Stimulated activated naive CD4-positive, alpha-beta T cell treated with Interleukin-2 at 50 U/mL for 16 hours (primary cell): ENCODE data around the gene CDC42BPA.
"Not testable (repeated sequence)": the region's sequence is repeated elsewhere in the genome, so short reads cannot be mapped to it uniquely, and the experiment has no call there.

ENCODE experiments used
- DNase-seq: peaks from one replicate; lab custom pipeline; 2025; lab: John Stamatoyannopoulos, UW

Gene CDC42BPA

GRCh38 chr1:226962421-226963391 is 355.6 kb downstream of the CDC42BPA start:
- DNase-seq, result no peak

DNA sequence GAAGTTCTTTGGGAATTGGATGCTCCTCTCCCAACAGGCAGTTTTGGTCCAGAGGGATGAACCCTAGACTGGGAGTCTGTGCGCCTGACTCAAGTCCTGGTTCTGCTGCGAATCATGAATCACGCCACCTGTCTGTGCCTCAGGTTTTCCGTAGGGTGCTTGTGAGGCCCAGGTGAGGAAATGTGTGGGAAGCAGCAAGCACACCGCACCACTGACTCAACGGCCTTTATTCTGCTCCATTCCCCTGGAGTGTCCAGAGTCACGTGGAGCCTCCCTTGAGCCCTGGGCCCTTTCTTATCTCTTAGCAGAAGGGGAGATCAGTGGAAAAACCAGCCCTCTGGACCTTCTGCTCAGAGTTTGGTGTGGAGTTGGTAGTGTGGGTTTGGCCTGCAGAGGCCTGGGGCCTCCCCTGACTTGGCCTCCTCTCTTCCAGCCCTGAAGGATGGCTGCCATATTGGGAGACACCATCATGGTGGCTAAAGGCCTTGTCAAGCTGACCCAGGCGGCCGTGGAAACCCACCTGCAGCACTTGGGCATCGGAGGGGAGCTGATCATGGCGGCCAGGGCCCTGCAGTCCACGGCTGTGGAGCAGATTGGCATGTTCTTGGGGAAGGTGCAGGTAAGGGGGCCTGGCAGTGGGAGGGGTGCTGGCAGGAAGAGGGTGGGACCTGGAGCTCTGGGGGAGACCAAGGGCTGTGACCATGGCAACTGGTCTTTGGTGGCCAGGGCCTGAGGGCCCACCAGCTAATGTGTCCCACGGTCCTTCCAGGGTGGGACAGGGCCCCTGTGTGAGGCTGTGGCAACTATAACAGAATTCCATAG is 357.1 kb downstream of the CDC42BPA start:
- no peak for DNase-seq

DNA sequence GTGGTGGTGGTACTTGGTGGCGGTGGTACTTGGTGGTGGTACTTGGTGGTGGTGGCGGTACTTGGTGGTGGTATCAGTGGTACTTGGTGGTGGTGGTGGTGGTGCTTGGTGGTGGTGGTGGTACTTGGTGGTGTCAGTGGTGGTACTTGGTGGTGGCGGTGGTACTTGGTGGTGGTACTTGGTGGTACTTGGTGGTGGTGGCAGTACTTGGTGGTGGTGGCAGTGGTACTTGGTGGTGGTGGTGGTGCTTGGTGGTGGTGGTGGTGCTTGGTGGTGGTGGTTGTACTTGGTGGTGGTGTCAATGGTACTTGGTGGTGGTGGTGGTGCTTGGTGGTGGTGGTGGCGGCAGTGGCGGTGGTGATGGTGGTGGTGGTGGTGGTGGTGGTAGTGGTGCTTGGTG is 358.0 kb downstream of the CDC42BPA start:
- DNase-seq, result no peak

- DNase-seq, result no peak
These were observed 360.0 kb downstream of the CDC42BPA start for GRCh38 chr1:226958300-226958699.

- no peak for DNase-seq
These were observed 360.6 kb downstream of the CDC42BPA start for GRCh38 chr1:226957714-226958113.

GRCh38 chr1:226956942-226957713 is 361.2 kb downstream of the CDC42BPA start:
- no peak for DNase-seq

- not testable (repeated sequence) for DNase-seq
These were observed 362.4 kb downstream of the CDC42BPA start for GRCh38 chr1:226955857-226956256.

GRCh38 chr1:226954777-226955176 is 363.5 kb downstream of the CDC42BPA start:
- no peak for DNase-seq

- DNase-seq, result no peak
These were observed 364.0 kb downstream of the CDC42BPA start for GRCh38 chr1:226954337-226954736.

DNA sequence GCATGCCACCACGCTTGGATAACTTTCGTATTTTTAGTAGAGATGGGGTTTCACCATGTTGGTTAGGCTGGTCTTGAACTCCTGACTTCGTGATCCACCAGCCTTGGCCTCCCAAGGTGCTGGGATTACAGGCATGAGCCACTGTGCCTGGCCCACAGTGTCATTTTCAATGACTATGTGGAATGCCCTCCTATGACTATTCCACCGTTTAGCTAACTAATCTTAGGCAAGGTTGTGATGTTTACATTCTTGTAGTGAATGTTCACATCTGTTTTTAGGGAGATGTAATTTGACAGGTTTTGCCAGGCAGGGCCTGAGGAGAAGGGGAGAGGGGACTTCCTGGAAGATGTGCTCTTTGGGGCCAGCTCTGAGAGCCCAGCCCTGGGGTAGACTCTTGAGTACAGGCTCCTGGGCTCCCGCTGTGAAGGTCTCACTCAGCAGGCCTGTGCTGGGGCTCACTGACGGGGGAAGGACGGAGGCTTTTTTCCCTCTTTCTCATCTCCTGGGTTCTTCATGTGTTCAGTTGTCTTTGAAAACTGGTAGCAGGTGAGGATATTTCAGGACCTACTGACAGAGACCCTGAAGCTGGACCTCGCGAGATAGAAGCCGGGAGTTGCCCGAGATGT is 365.0 kb downstream of the CDC42BPA start:
- no peak for DNase-seq

GRCh38 chr1:226952118-226952441 is 366.2 kb downstream of the CDC42BPA start:
- DNase-seq, result no peak

DNA sequence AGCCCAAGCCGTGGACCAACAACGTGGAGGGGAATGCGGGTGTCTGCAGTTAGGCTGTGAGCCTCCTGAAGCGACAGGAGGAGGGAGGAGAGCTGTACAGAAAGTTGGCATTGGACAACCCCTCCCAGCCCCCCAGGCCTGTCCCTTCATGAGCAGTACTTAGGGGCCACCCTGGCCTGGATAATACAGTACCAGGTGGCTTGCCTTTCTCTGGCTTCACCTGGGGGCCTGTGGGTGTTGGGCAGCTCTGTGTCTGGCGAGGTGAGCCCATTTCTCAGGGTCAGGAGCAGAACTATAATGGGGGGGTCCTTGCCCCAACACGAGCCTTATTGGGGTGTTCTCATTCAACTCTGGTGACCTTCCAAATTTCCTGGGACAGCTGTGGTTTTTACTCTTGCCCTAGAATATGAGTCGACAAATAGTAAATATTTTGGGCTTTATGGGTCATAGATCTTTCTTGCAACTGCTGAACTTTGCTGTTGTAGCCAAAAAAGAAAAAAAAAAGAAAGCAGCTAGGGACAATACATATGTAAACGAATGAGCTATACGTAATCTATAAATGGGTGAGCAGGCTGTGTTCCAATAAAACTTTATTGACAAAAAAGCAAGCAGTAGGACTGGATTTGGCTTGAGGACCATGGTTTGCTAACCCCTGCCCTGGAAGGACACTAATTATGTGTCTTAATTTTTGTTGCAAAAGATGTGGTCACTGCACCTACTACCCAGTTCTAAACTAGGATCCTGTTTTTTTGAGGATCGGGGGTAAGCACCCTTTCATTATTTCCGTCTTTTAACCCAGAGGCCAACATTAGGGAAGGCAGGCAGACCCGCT is 366.8 kb downstream of the CDC42BPA start:
- DNase-seq, result no peak

DNA sequence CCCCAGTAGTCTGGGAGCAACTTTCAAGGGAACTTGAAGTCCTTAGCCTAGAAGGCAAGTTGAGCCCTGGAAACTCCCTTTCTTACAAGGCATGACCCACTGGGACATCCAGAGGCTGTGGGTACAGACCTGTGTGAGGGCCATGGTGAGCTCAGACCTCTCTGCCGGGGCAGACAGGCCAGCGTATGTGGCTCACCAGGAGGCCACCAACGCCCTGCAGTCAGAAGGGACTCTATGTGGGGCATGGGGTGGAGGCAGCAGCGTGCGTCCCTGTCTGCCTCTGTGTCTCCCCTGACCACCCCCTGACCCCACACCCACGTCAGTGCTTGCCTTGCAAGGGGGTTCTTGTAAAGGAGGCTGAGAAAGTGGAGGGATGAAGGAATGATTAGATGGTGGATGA is 367.4 kb downstream of the CDC42BPA start:
- no peak for DNase-seq

DNA sequence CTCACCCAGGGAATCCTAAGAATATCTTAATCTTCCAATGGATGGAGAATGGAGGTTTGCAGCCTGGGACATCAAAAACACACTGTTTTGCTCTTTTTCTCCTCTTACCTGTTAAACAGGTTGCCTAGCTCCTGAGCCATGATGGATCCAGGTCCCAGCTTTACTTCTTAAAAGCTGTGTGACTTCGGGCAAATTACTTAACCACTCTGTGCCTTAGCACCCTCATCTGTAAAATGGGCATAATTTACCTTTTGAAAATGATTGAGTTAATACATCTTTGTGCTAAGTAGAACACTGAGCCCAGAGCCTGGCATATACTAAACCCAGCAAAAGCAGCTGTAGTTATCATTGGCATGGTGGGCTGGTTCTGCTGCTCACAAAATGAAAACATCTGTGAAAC is 368.0 kb downstream of the CDC42BPA start:
- DNase-seq, result no peak

DNA sequence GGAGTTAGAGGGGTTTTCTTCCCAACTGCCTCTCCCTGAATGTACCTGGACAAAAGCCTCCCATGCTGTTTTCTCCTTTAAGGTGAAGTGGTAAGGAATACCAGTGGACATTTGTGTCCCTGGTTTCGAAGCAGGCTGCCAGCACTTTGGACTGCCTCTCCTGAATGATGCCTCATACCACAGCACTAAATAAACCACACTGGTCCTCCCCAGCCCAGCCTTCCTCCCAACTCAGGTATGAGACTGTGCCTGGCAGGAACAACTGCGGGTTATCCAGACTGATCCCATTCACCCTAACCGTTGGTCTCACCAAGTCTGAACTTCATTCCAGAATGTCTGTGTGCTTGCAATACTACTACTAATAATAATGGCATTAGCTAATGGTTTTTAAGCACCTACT is 368.9 kb downstream of the CDC42BPA start:
- DNase-seq, result no peak

- no peak for DNase-seq
These were observed 369.3 kb downstream of the CDC42BPA start for GRCh38 chr1:226948996-226949395.

DNA sequence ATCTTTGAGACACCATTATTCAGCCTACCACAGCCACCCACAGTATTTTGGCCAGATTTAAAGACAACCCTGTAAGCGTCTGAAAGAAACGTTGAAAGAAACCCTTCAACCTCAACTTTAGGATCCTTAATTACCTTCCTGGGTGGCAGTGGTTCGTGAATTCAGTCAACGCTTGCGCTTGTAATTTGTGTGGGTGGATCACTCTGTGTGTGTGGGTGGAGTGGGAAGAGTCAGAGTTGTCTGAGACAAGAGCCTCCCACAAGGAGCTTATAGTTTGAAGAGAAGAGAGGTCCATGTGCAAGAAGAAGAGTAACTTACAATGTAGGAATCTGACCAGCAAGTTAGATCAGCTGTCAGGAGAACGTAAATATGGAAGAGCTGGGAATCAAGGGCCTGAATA is 369.8 kb downstream of the CDC42BPA start:
- no peak for DNase-seq

DNA sequence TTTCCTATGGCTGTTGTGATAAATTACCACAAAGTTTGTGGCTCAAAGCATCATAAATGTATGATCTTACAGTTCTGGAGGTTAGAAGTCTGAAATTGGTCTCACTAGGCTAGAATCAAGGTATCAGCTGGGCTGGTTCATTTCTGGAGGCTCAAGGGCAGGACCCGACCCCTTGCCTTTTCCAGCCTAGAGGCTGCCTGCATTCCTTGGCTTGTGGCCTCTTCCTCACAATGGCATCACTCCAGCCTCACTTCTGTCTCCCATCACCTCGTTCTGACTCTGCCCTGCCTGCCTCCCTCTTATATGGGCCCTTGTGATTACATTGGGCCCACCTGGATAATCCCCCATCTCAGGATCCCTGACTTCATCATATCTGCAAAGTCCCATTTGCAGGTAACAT is 370.2 kb downstream of the CDC42BPA start:
- no peak for DNase-seq

DNA sequence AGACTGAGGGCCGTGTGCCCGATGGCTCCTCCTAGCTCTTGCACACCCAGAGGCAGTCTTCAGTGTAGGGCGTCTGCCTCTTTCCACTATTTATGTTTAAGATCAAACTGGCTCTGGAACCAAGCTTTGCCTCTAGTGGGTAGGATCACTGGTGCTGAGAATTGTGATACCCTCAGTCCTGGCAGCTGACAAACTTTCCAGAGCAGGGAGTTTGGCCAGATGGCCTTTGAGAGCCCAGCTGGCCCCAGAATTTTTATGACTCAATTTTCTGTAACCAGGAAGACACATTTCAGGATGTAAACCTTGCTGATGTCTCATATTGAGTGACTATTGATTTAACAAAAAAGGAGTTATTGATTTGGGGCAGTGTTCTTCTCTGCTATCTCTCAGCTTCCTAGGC is 371.5 kb downstream of the CDC42BPA start:
- DNase-seq, result no peak

DNA sequence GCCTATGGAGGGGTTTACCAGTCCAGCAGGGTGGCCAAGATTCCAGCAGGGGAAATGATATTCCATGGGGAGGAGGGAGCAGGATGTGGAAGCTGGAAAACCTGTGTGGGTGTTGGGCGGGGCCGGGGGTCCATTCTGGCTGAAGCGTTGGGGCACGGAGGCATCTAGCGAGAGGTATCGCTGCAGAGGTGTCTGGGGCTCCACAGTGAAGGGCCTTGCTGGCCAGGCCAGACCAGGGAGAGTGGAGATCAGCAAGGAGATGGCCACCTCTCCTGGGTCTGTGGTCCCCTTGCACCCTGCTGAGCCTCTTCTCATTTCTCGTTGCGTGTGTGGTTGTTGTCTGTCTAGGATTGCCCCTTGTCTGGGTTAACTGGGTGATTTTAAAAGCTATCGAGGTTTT is 372.0 kb downstream of the CDC42BPA start:
- DNase-seq, result no peak

DNA sequence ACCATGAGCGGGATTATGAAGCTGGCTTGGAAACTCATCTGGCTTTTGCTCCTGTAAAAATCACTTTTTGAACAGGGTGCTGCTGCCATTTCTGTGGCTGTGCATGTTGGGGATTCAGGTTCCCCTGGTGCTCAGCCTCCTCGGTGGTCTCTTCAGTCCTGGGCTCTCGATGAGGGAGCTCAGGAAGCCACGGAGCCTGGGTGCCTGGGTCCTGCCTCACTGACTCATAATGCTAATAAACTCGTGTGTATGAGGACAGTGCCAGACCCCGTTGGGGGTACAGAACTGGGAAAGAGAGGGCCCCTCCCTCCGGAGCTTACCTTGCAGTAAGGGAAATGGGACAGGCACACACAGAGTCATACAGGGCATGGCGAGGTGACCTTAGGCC is 372.4 kb downstream of the CDC42BPA start:
- DNase-seq, result no peak
